GM19438 (cell line): ENCODE data around the gene HOATZ.

Experiments
- ATAC-seq: cut with Tn5 transposase; IDR thresholded peaks from one replicate; pipeline ENCODE4 v1.9.1; 2021; ENCODE audit warnings: low read depth; ENCODE audit not compliant: unreplicated experiment

HOATZ gene

GRCh38 chr11:111514216-111515031 lies at the start of gene HOATZ:
TSS of gene HOATZ (plus strand) at chr11:111514778. CDS start at chr11:111514785, 7 bp downstream.
- ATAC-seq = no peak

DNA sequence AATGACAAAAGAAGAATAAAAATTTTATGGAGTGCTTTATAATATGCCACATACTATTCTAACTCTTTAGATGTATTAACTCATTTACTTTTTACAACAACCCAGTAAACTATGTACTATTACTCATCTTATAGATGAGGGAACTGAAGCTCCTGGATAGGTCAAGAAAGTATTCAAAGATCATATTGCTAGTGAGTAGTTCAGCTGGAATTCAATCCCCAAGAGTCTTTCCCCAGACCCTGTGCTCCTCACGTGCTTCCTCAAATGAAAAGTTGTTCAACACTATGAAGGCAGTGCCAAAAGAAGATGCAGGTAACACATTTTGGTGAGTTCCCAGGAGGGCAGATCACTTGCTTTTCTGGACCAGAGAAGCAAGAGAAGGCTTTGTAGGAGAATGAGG lies 49.2 kb upstream of the HOATZ start:
- ATAC-seq = no peak

GRCh38 chr11:111466615-111467014 lies 48.0 kb upstream of the HOATZ start:
- ATAC-seq = no peak

- no peak for ATAC-seq
These were observed 45.4 kb upstream of the HOATZ start for GRCh38 chr11:111469200-111469599.

DNA sequence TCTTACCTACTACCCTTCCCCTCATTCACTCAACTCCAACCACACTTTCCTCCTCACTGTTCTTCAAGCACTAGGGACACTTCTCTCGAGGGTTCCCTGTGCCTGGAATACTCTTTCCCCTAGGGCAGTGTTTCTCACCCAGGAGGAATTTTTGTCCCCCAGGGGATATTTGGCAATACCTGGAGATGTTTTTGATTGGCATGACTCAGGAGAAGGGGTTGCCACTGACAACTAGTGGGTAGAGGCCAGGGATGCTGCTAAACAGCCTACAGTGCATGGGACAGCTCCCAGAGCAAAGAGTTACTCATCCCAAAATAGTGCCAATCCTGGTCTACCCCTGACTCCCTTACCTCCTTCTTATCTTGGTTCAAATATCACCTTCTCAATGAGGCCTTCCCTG lies 42.4 kb upstream of the HOATZ start:
- ATAC-seq = no peak

DNA sequence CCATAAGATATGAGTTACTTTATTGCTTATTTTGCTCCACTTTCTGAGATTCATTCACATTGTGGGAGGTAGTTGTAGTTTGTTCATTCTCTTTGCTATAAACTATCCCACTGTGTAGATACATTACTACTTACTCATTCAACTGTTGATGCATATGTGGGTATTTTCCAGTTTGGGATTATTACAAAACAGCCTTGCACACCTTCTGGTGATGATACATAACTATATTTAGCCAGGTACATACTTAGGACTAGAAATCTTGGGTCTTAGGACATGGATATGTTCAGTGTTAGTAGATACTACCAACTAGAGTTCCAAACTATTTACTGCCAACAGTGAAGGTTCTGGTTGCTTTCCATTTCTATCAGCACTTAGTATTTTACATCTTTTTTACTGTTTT lies 40.1 kb upstream of the HOATZ start:
- no peak for ATAC-seq

- no peak for ATAC-seq
These were observed 38.2 kb upstream of the HOATZ start for GRCh38 chr11:111476366-111476765.

DNA sequence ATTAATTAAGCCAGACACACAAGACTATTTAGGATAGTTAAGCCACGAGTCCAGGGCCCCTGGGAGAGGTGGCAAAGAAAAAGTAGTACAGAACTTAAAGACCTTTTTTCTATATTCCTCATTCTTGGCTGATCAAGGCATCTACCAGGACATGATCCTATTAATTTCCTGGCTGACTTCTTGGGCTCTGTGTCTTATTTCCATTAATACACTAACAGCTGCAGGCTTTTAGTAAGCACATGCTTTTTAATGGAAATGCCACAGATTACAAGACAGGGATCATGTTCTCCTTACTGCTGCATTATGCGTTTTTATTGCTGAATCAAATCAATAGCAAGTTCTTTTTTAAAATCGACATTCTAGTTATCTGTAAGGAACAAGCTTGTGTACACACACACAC lies 37.6 kb upstream of the HOATZ start:
- no peak for ATAC-seq

- no peak for ATAC-seq
These were observed 36.7 kb upstream of the HOATZ start for GRCh38 chr11:111477898-111478297.

DNA sequence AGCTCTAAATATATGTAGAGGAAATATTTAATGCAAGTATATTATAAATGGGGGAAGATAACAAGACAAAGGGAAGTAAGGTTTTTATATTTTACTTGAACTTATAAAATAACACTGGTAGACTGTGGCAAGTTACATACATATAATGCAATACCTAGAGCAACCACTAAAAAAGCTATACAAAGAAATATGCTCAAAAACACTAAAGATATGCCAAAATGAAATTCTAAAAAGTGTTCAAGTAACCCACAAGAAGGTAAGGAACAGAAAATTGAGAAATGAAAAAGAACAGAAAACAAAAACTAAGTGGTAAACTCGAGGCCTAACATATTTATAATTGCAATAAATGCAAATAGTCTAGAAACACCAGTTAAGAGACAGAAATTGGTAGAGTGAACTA lies 34.9 kb upstream of the HOATZ start:
- no peak for ATAC-seq

DNA sequence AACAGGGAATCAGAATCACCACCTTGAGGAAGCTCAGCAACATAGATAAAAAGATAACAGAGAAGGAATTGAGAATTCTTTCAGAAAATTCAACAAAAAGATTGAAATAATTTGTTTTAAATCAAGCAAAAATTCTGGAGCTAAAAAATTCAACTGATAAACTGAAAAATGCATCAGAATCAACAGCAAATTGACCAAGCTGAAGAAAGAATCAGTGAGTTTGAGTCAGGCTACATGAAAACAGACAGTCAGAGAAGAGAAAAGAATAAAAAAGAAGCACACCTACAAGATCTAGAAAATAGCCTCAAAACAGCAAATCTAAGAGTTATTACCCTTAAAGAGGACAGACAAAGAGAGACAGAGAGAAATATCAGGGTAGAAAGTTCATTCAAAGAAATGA lies 31.1 kb upstream of the HOATZ start:
- no peak for ATAC-seq

DNA sequence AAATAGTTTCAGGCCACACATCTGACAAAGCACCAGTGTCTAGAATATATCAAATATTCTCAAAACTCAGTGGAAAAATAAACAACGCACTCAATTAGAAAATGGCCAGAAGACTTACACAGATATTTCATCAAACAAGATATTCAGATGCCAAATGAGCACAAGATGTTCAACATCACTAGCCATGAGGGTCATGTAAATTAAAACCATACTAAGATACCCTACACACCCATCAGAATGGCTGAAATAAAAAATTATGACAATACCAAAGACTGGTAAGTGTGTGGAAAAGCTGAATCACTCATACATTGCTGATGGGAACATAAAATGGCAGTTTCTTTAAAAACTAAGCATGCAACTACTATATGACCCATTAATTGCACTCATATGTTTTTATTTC lies 24.1 kb upstream of the HOATZ start:
- no peak for ATAC-seq

- no peak for ATAC-seq
These were observed 20.5 kb upstream of the HOATZ start for GRCh38 chr11:111494040-111494439.

GRCh38 chr11:111499483-111499882 lies 15.1 kb upstream of the HOATZ start:
- no peak for ATAC-seq

- ATAC-seq = no peak
These were observed 14.1 kb upstream of the HOATZ start for GRCh38 chr11:111500481-111500880.

DNA sequence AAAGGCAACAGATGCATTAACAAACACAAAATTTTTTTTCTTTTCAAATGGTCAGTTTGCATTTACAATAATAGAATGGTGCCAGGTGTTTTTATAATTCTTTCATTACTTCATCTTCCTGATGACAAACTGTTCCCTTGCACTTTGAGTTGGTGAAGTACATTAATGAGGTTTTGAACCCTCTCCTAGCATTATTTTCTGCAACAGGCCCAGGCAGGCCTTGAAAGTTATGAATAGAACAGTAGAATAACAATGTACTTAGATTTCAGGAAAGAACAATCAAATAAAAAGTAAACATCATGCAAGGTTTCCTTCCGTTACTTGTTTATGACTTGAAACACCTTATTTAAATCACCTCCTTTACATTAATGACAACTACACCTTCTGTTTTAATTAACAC lies 12.0 kb upstream of the HOATZ start:
- ATAC-seq = no peak

- no peak for ATAC-seq
These were observed 4.3 kb upstream of the HOATZ start for GRCh38 chr11:111510311-111510710.

DNA sequence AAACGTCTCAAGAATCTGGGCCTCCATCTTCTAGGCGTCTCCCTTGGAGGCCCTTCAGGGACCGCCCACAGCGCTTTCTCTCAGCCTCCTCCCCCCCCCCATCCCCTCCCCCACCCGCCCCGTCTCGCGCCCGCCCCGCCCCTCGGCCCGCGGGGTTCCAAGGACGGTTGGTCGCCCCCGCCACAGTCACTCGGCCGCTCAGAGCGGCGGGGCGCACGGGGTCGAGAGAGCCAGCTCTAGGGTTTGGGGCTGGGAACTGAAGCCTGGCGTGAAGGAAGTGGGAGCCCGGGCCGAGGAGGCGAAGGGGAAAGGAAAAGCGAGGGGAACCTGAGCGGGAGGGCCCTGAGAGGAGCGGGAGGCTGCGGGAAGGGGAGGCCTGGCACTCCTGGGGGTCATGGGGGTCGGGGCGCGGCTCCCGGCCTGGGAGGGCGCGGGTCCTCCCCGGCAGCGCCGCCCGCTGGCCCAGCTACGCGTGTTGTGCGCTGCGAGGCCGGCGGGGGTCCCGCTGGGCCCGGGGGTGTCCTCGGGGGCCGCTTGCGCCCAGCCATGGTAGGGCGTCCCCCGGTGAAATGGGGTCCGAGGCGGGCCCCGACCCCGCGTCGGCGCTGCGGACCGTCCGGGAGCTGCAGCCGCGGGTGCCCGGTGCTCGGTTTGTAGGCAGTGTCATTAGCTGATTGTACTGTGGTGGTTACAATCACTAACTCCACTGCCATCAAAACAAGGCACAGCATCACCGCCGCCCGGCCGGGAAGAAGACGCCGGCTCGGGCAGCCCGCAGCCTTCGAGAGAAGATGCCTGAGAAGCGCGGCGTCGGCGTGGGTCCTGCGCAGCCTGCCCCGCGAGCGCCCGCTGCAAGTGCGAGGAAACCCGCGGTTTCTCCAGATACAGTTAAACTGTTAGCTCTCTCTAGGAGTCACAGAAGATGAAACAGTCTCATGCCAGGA lies 2.0 kb upstream of the HOATZ start, which contains the start of gene BTG4:
Gene BTG4, minus strand, starts transcription at position 91 of the 944 bp plus-strand sequence. CDS start 13,610 bp downstream, outside the sequence.
- no peak for ATAC-seq

DNA sequence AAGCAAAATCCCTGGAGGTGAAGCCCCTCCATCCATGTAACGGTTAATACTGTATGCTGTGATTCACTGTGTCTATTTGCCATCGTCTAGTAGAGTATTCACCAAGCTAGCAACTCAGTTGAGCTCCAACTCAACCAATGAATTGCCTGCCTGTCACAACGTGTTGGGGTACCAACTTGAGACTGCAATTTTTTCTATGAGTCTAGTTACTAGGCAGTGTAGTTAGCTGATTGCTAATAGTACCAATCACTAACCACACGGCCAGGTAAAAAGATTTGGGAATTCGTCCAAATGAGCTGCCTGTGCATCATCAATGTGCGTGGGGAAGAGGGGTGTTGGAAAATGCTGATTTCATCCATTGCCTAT lies 1.4 kb upstream of the HOATZ start:
- no peak for ATAC-seq

DNA sequence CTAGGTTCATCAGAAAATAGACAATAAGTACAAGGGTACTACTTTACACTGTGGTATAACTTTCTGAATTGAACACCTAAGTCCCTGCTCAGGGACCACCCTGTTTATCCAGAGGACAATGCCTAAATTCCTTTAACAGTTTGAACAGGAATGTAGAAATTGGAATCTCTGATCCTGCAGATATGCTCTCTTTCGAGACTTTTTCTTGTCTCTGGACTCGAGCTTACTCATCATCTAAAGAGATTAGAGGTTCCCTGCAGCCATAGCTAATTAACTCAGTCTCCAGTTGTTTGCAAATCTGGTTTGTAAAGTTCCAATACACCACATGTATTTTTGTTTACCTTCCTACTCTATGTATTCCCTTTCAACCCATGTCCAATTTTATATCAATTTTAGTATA lies 1.0 kb downstream of the HOATZ start:
- ATAC-seq = no peak

- ATAC-seq = no peak
These were observed 4.1 kb downstream of the HOATZ start for GRCh38 chr11:111518668-111519067.

DNA sequence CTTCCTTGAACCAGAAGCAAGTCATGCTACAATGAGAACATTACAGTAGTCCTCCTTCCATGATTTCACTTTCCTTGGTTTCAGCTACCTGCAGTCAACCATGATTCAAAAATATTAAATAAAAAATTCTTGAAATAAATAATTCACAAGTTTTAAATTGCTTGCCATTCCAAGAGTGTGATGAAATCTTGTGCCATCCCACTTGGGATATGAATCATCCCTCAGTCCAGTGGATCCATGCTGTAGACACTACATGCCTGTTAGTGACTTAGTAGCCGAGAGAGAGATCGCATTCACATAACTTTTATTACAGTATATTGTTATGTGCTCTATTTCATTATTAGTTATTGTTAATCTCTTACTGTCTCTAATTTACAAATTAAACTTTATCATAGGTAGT lies 6.0 kb downstream of the HOATZ start:
- no peak for ATAC-seq
